Nephron progenitor cell (in vitro differentiated cells): ENCODE measurements around the gene THSD7A.

Source experiments
- DNase-seq: peaks from one replicate; pipeline ENCODE4 v3.0.0; 2021
- H3K27ac Mint-ChIP-seq: 2 replicates; pipeline ENCODE4 v1.8.0; 2021; ENCODE audit warnings: mild to moderate bottlenecking, moderate library complexity, mixed read lengths
- H3K27me3 Mint-ChIP-seq: 2 replicates; pipeline ENCODE4 v1.8.0; 2021; ENCODE audit warnings: mild to moderate bottlenecking, low read depth, mixed read lengths; ENCODE audit not compliant: poor library complexity
- H3K36me3 Mint-ChIP-seq: 2 replicates; pipeline ENCODE4 v1.8.0; 2021; ENCODE audit warnings: low read depth, mixed read lengths
- H3K4me1 Mint-ChIP-seq: 2 replicates; pipeline ENCODE4 v1.8.0; 2021; ENCODE audit warnings: mixed read lengths
- H3K4me3 Mint-ChIP-seq: 2 replicates; pipeline ENCODE4 v1.8.0; 2021; ENCODE audit warnings: mild to moderate bottlenecking, moderate library complexity, mixed read lengths
- H3K9me3 Mint-ChIP-seq: 2 replicates; pipeline ENCODE4 v1.8.0; 2021; ENCODE audit warnings: mild to moderate bottlenecking, moderate library complexity, mixed read lengths
- CTCF ChIP-seq: fragments of 200-600 bp; sonication (generic); IDR thresholded peaks from 2 replicates; pipeline ENCODE4 v1.5.0; 2021; ENCODE audit warnings: antibody characterized with exemption

THSD7A gene

GRCh38 chr7:11513460-11513859 is 318.5 kb downstream of the THSD7A start:
- Mint-ChIP-seq H3K27me3 (peaks cover 5% of the 10 kb centered on the region), H3K36me3 (no peaks in the 10 kb centered on the region), H3K27ac (no peak overlapping the region), H3K9me3 (peaks cover 10% of the 10 kb centered on the region), H3K4me3 (no peak overlapping the region), H3K4me1 (no peaks in the 10 kb centered on the region)
- no peak for DNase-seq
- TF ChIP-seq CTCF, result no peak

GRCh38 chr7:11507929-11508328 is 324.1 kb downstream of the THSD7A start:
- no peak overlapping the region for H3K27ac Mint-ChIP-seq
- no peaks in the 10 kb centered on the region for H3K36me3 Mint-ChIP-seq

GRCh38 chr7:11506417-11506816 is 325.6 kb downstream of the THSD7A start:
- no peak for DNase-seq
- no peak for TF ChIP-seq CTCF
- peaks cover 5% of the 10 kb centered on the region for H3K27me3 Mint-ChIP-seq
- peaks cover 28% of the 10 kb centered on the region for H3K9me3 Mint-ChIP-seq
- H3K4me1 Mint-ChIP-seq, result no peaks in the 10 kb centered on the region
- H3K36me3 Mint-ChIP-seq, result no peaks in the 10 kb centered on the region
- H3K27ac Mint-ChIP-seq, result no peak overlapping the region
- no peak overlapping the region for H3K4me3 Mint-ChIP-seq

More at GRCh38 chr7:11507929-11508328, 324.1 kb downstream of the THSD7A start:
- H3K4me1 Mint-ChIP-seq, result no peaks in the 10 kb centered on the region
- peaks cover 17% of the 10 kb centered on the region for H3K9me3 Mint-ChIP-seq
- H3K4me3 Mint-ChIP-seq, result no peak overlapping the region
- no peak for TF ChIP-seq CTCF
- peaks cover 5% of the 10 kb centered on the region for H3K27me3 Mint-ChIP-seq
- DNase-seq, result no peak

GRCh38 chr7:11505471-11505985 is 326.5 kb downstream of the THSD7A start:
- H3K4me3 Mint-ChIP-seq, result no peak overlapping the region
- peaks cover 29% of the 10 kb centered on the region for H3K9me3 Mint-ChIP-seq
- no peak for TF ChIP-seq CTCF
- no peaks in the 10 kb centered on the region for H3K4me1 Mint-ChIP-seq
- DNase-seq, result no peak
- H3K36me3 Mint-ChIP-seq, result no peaks in the 10 kb centered on the region
- H3K27me3 Mint-ChIP-seq, result peaks cover 5% of the 10 kb centered on the region
- no peak overlapping the region for H3K27ac Mint-ChIP-seq

DNA sequence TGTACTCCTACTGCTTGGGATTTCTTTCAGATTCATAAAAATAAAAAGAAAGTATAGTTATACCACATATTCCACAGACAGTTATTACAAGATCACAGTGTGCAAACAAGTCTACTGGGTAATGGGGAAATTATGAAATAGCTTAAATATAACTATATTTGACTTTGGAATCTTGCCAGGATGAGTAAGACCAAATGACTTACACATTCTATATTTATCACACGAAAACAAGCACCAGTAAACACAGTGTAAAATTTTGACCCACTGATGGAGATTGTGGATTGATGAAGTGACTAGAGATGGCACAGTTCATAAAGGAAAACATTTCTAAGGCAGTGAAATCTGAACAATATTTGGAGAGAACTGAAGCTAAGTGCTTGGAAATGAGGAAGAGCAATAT is 339.7 kb downstream of the THSD7A start:
- Mint-ChIP-seq H3K4me1 (no peaks in the 10 kb centered on the region), H3K27me3 (no peaks in the 10 kb centered on the region), H3K9me3 (no peaks in the 10 kb centered on the region), H3K27ac (no peak overlapping the region), H3K36me3 (no peaks in the 10 kb centered on the region), H3K4me3 (no peak overlapping the region)
- TF ChIP-seq CTCF, result no peak
- no peak for DNase-seq

- Mint-ChIP-seq H3K27me3 (no peaks in the 10 kb centered on the region), H3K36me3 (no peaks in the 10 kb centered on the region), H3K4me3 (no peak overlapping the region), H3K27ac (no peak overlapping the region), H3K4me1 (no peaks in the 10 kb centered on the region), H3K9me3 (no peaks in the 10 kb centered on the region)
- no peak for DNase-seq
- no peak for TF ChIP-seq CTCF
Measured at GRCh38 chr7:11491811-11492210, 340.2 kb downstream of the THSD7A start.
